Adrenal gland (tissue), 12 donors: ENCODE measurements around the gene IER5. TPM values are rescaled to one million over a fixed set of nuclear protein-coding genes. Genes with fewer than 3 reads are reported as not detected.

Source experiments
- DNase-seq, 7 donors: peaks; one replicate each; pipeline ENCODE4 v3.0.0-alpha.2; 2019 to 2020
- H3K27ac ChIP-seq, 5 donors: fragments of 200-600 bp; sonication (generic) in 4 of 5; 1 replicate in 3 of 5; 2 replicates in 2 of 5; pipeline versions ENCODE4 v1.5.1 to v1.8.0; 2016 to 2020; ENCODE audit warnings: mild to moderate bottlenecking in 1 of 5
- H3K27me3 ChIP-seq: fragments of 200-600 bp; 2 replicates; pipeline ENCODE4 v1.8.0; 2021
- H3K36me3 ChIP-seq, 2 donors: fragments of 200-600 bp; replicated peaks in 1 of 2; 1 replicate in 1 of 2; 2 replicates in 1 of 2; pipeline versions ENCODE4 v1.5.1 to v1.8.0; 2018 to 2022
- H3K4me1 ChIP-seq, 2 donors: fragments of 200-600 bp; replicated peaks in 1 of 2; 1 replicate in 1 of 2; 2 replicates in 1 of 2; pipeline versions ENCODE4 v1.5.1 to v1.8.0; 2018 to 2021
- H3K4me3 ChIP-seq, 4 donors: fragments of 200-600 bp; sonication (generic) in 3 of 4; one replicate each; pipeline ENCODE4 v1.5.1; 2016 to 2018
- H3K9me3 ChIP-seq, 3 donors: fragments of 200-600 bp; sonication (generic) in 1 of 3; replicated peaks in 1 of 3; 1 replicate in 2 of 3; 2 replicates in 1 of 3; pipeline versions ENCODE4 v1.5.1 to v1.8.0; 2016 to 2021
- CTCF ChIP-seq, 6 experiments: fragments of 450-650 bp in 4 of 6; fragments of 200-600 bp in 2 of 6; sonication (generic) in 1 of 6; IDR thresholded peaks; 1 replicate in 5 of 6; 2 replicates in 1 of 6; pipeline versions ENCODE4 v1.5.1 to v1.8.0; 2016 to 2021; ENCODE audit warnings: antibody characterized with exemption in 6 of 6, mild to moderate bottlenecking in 2 of 6, moderate library complexity in 1 of 6
- POLR2A ChIP-seq, 2 donors: fragments of 450-650 bp; IDR thresholded peaks; one replicate each; pipeline ENCODE4 v1.6.1; 2017; ENCODE audit warnings: antibody characterized with exemption in 2 of 2, mild to moderate bottlenecking in 2 of 2, moderate library complexity in 1 of 2
- WGBS, 4 donors: extraction: QIAGEN DNeasy Blood & Tissue Kit in 2 of 4; methylation state at CpG; one replicate each; pipeline versions ENCODE4 v1.1.5 to v1.1.7; 2013 to 2017; 5-methylcytosine and 5-hydroxymethylcytosine counted together
- intact Hi-C, 2 donors: fragments of 100-400 bp; cut with DNase I; formaldehyde crosslinking; loops; one replicate each; pipeline versions ENCODE4 v1.14.1 to v1.15.0; 2022 to 2023
- polyA plus RNA-seq, 3 donors: library from polyadenylated mRNA; stranded (reverse); fragments of 200-250 nt in 2 of 3; fragments of 350-450 nt in 1 of 3; fragmentation: Illumina TruSeq in 1 of 3; extraction: RNeasy Lipid Tissue Mini Kit (QIAGEN cat#74804) in 1 of 3; gene quantifications; one replicate each; pipeline ENCODE4 v1.2.3, GENCODE V29; 2013 to 2014
- total RNA-seq, 9 donors: library from RNA; depleted of rRNA in 4 of 9; stranded (reverse); fragments of >200 nt in 4 of 9; fragments of 120-200 nt in 1 of 9; fragmentation: NEBNext Ultra II Directional in 1 of 9; extraction: Animal tissue kit (Norgen Biotek cat#: 25700) in 1 of 9; gene quantifications; one replicate each; pipeline versions ENCODE4 v1.1.0 to v1.2.4, GENCODE V29; 2013 to 2023
- donor health status: healthy with polysubstance abuse.
- donor health status: Bipolar disorder and iron deficiency.
- donor health status: DM: yes; HTN: yes; CAD: no.
- donor health status: DM: no; HTN: no; CAD: no.
- donor health status: DM: no; HTN: no; CAD: no.
- donor health status: DM: yes; HTN: yes; CAD: no.

The IER5 gene
- total and polyA plus RNA-seq, 12 donors, result 2.0 to 19.2 (median 8.9) TPM

- Histone ChIP-seq H3K36me3 (no peaks in the 10 kb centered on the region), H3K4me3 (no peak overlapping the region), H3K4me1 (peaks cover 17 to 27% of the 10 kb centered on the region in 2 donors), H3K27me3 (no peaks in the 10 kb centered on the region), H3K9me3 (no peaks in the 10 kb centered on the region), H3K27ac (no peak overlapping the region)
- WGBS, 4 donors, result 96 to 98% (median 97%) methylated on average over 10 to 12 of the region's 12 CpGs
- TF ChIP-seq CTCF (IDR thresholded peaks at IDR 0.05) (no peak), POLR2A (IDR thresholded peaks at IDR 0.05) (no peak)
- DNase-seq, result no peak
- intact Hi-C loops, result no loop called here
These were observed 48.8 kb downstream of the IER5 start for GRCh38 chr1:181137217-181137743.

GRCh38 chr1:181139631-181140061, 51.1 kb downstream of the IER5 start:
- Histone ChIP-seq H3K27me3 (no peaks in the 10 kb centered on the region), H3K27ac (no peak overlapping the region), H3K9me3 (no peaks in the 10 kb centered on the region), H3K4me3 (no peak overlapping the region), H3K36me3 (no peaks in the 10 kb centered on the region), H3K4me1 (peaks cover 17 to 26% of the 10 kb centered on the region in 2 donors)
- DNase-seq, result no peak
- intact Hi-C loops, result loop anchor here (5.0 to 10.0 kb wide), 3 partner anchors 105 to 615 kb away; partner anchors contain the start of gene MR1 (in 1 of the 2)
- TF ChIP-seq CTCF (IDR thresholded peaks at IDR 0.05), result no peak
- TF ChIP-seq POLR2A (IDR thresholded peaks at IDR 0.05), result no peak
- WGBS, 4 donors, result 60 to 66% (median 61%) methylated on average over 3 to 5 of the region's 5 CpGs

- DNase-seq, result no peak
- Histone ChIP-seq H3K4me1 (peaks cover 9 to 18% of the 10 kb centered on the region in 2 donors), H3K36me3 (no peaks in the 10 kb centered on the region), H3K27ac (no peak overlapping the region), H3K4me3 (no peak overlapping the region), H3K27me3 (no peaks in the 10 kb centered on the region), H3K9me3 (no peaks in the 10 kb centered on the region)
- intact Hi-C loops, result loop anchor here (5.0 to 10.0 kb wide), 3 partner anchors 106 to 616 kb away; partner anchors contain the start of gene MR1 (in 1 of the 2)
- WGBS, 4 donors, result 84 to 88% (median 87%) methylated on average over 4 of the region's 4 CpGs
- TF ChIP-seq CTCF (IDR thresholded peaks at IDR 0.05) (no peak), POLR2A (IDR thresholded peaks at IDR 0.05) (no peak)
These were observed 51.9 kb downstream of the IER5 start for GRCh38 chr1:181140398-181140797.

DNA sequence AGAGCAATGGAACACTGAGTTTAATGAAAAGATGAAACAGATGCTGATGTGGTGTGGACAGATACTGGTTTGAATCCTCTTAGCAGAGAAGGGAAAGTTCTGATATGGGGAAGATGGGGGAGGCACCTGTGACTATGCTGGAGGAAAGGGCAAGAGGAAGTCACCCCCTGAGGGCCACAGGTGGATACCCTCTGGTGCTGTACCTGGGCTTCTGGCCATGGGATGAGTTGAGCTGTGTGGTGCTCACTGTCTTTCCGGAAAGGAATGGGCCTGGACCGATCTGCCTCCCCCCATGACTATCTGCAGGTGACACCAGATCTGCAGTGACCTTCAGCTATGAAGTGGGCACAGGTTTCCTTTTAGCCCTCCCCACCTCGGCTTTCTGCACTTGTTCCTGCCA, 52.4 kb downstream of the IER5 start:
- Histone ChIP-seq H3K4me1 (peaks cover 6 to 13% of the 10 kb centered on the region in 2 donors), H3K36me3 (no peaks in the 10 kb centered on the region), H3K27ac (no peak overlapping the region), H3K27me3 (no peaks in the 10 kb centered on the region), H3K4me3 (no peak overlapping the region), H3K9me3 (no peaks in the 10 kb centered on the region)
- DNase-seq, result no peak
- WGBS, 4 donors, result 80 to 90% (median 87%) methylated on average over 2 to 3 of the region's 3 CpGs
- intact Hi-C loops, result loop anchor here (5.0 to 10.0 kb wide), 3 partner anchors 106 to 616 kb away; partner anchors contain the start of gene MR1 (in 1 of the 2)
- TF ChIP-seq POLR2A (IDR thresholded peaks at IDR 0.05) (no peak), CTCF (IDR thresholded peaks at IDR 0.05) (no peak)
